ENCODE measurements around the gene SFTA2. TPM values are rescaled to one million over a fixed set of nuclear protein-coding genes. Genes with fewer than 3 reads are reported as not detected.

SFTA2 gene
- total RNA-seq, 1 donor from 2014 or later: not detected

GRCh38 chr6:30945281-30945680 lies 13.3 kb upstream of the SFTA2 start:
- no peaks in the 10 kb centered on the region for H4K20me1 ChIP-seq (ENCODE audit: low read depth)
- no peaks in the 10 kb centered on the region for H3K79me2 ChIP-seq (ENCODE audit: low read depth)
- TF ChIP-seq EZH2phosphoT487 (IDR thresholded peaks at IDR 0.05): no peak
- TF ChIP-seq, protein P1, sequence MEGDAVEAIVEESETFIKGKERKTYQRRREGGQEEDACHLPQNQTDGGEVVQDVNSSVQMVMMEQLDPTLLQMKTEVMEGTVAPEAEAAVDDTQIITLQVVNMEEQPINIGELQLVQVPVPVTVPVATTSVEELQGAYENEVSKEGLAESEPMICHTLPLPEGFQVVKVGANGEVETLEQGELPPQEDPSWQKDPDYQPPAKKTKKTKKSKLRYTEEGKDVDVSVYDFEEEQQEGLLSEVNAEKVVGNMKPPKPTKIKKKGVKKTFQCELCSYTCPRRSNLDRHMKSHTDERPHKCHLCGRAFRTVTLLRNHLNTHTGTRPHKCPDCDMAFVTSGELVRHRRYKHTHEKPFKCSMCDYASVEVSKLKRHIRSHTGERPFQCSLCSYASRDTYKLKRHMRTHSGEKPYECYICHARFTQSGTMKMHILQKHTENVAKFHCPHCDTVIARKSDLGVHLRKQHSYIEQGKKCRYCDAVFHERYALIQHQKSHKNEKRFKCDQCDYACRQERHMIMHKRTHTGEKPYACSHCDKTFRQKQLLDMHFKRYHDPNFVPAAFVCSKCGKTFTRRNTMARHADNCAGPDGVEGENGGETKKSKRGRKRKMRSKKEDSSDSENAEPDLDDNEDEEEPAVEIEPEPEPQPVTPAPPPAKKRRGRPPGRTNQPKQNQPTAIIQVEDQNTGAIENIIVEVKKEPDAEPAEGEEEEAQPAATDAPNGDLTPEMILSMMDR (IDR thresholded peaks at IDR 0.05): no peak
- TF ChIP-seq EZH2 (IDR thresholded peaks at IDR 0.05): no peak
- peaks cover 2% of the 10 kb centered on the region for H3K9me3 Mint-ChIP-seq
- peaks cover 16% of the 10 kb centered on the region for H3K4me1 Mint-ChIP-seq
- H2AFZ ChIP-seq (replicated peaks): no peak overlapping the region
- H3K9ac ChIP-seq: no peak overlapping the region
- H3K27me3 ChIP-seq: no peaks in the 10 kb centered on the region
- peaks cover 5% of the 10 kb centered on the region for H3K4me1 ChIP-seq
- peaks cover 15% of the 10 kb centered on the region for H3K27me3 Mint-ChIP-seq (ENCODE audit: insufficient read depth, low read depth)
- no peak overlapping the region for H3K27ac ChIP-seq
- no peak overlapping the region for H3K4me3 ChIP-seq
- no peaks in the 10 kb centered on the region for H3K36me3 ChIP-seq
- no peak for DNase-seq (ENCODE audit: low spot score)
- no peak overlapping the region for H3K27ac Mint-ChIP-seq
- H3K36me3 Mint-ChIP-seq: no peaks in the 10 kb centered on the region
- H3K4me2 ChIP-seq: no peak overlapping the region
- H3F3A ChIP-seq (ENCODE audit: low read depth): no peaks in the 10 kb centered on the region
- H3K4me3 Mint-ChIP-seq: no peak overlapping the region
- H3K9me3 ChIP-seq (ENCODE audit: low read depth): no peaks in the 10 kb centered on the region

- no peak overlapping the region for H3K4me3 ChIP-seq
- Mint-ChIP-seq H3K4me1 (peaks cover 17% of the 10 kb centered on the region), H3K9me3 (no peaks in the 10 kb centered on the region), H3K27ac (no peak overlapping the region), H3K27me3 (ENCODE audit: insufficient read depth, low read depth) (peaks cover 19% of the 10 kb centered on the region), H3K36me3 (no peaks in the 10 kb centered on the region), H3K4me3 (no peak overlapping the region)
- H4K20me1 ChIP-seq (ENCODE audit: low read depth): no peaks in the 10 kb centered on the region
- no peak overlapping the region for H3K9ac ChIP-seq
- no peak overlapping the region for H3K27ac ChIP-seq
- H3K27me3 ChIP-seq: no peaks in the 10 kb centered on the region
- H2AFZ ChIP-seq (replicated peaks): no peak overlapping the region
- no peaks in the 10 kb centered on the region for H3F3A ChIP-seq (ENCODE audit: low read depth)
- peaks cover 5% of the 10 kb centered on the region for H3K4me1 ChIP-seq
- DNase-seq (ENCODE audit: low spot score): no peak
- no peaks in the 10 kb centered on the region for H3K36me3 ChIP-seq
- no peaks in the 10 kb centered on the region for H3K79me2 ChIP-seq (ENCODE audit: low read depth)
- H3K4me2 ChIP-seq: no peak overlapping the region
- no peaks in the 10 kb centered on the region for H3K9me3 ChIP-seq (ENCODE audit: low read depth)
- TF ChIP-seq EZH2 (IDR thresholded peaks at IDR 0.05) (no peak), EZH2phosphoT487 (IDR thresholded peaks at IDR 0.05) (no peak)
- TF ChIP-seq, protein P1 (IDR thresholded peaks at IDR 0.05): no peak
Measured at GRCh38 chr6:30944051-30944450, 12.1 kb upstream of the SFTA2 start.

GRCh38 chr6:30942338-30943060 lies 10.5 kb upstream of the SFTA2 start:
- Histone ChIP-seq H3F3A (ENCODE audit: low read depth) (no peaks in the 10 kb centered on the region), H3K9me3 (ENCODE audit: low read depth) (no peaks in the 10 kb centered on the region), H3K27ac (no peak overlapping the region), H3K9ac (no peak overlapping the region), H3K79me2 (ENCODE audit: low read depth) (no peaks in the 10 kb centered on the region), H2AFZ (replicated peaks) (no peak overlapping the region), H3K4me3 (no peak overlapping the region), H3K4me2 (peak overlapping the region; percentile 46), H3K27me3 (no peaks in the 10 kb centered on the region), H3K36me3 (no peaks in the 10 kb centered on the region), H3K4me1 (peaks cover 5% of the 10 kb centered on the region), H4K20me1 (ENCODE audit: low read depth) (no peaks in the 10 kb centered on the region)
- Mint-ChIP-seq H3K27ac (peak overlapping the region; percentile 69), H3K4me1 (peaks cover 20% of the 10 kb centered on the region), H3K4me3 (peak overlapping the region; percentile 46), H3K27me3 (ENCODE audit: insufficient read depth, low read depth) (peaks cover 21% of the 10 kb centered on the region), H3K36me3 (no peaks in the 10 kb centered on the region), H3K9me3 (no peaks in the 10 kb centered on the region)
- peak; percentile 97 for DNase-seq (ENCODE audit: low spot score)
- no peak for TF ChIP-seq EZH2 (IDR thresholded peaks at IDR 0.05)
- TF ChIP-seq, protein P1 (IDR thresholded peaks at IDR 0.05): peak; percentile 67
